ENCODE data around the gene TSC22D4. TPM values are rescaled to one million over a fixed set of nuclear protein-coding genes. Genes with fewer than 3 reads are reported as not detected.

Gene TSC22D4
- total RNA-seq, 1 donor from 2014 or later = 68.7 TPM

GRCh38 chr7:100483722-100484672 lies 5.0 kb upstream of the TSC22D4 start, which contains the start of gene NYAP1:
Gene NYAP1, plus strand, starts transcription at chr7:100483927. Its CDS starts 1,385 bp downstream, at chr7:100485312.
- Mint-ChIP-seq H3K9me3 (no peaks in the 10 kb centered on the region), H3K4me1 (peaks cover 12% of the 10 kb centered on the region), H3K27me3 (peaks cover 5% of the 10 kb centered on the region), H3K4me3 (peak within 1 kb of the TSS; percentile 76), H3K36me3 (ENCODE audit: low read depth) (peaks cover under 1% of the 10 kb centered on the region), H3K27ac (no peak within 1 kb of the TSS)
- DNase-seq = no peak
- CTCF ChIA-PET = interaction anchor here (1.0 to 1.8 kb wide), 3 partner anchors 10 to 76 kb away, joined by 3 to 8 read pairs (median 4); no protein-coding TSS in a partner anchor
- POLR2A ChIA-PET = interaction anchor here (0.5 to 0.6 kb wide), 3 partner anchors 10 to 178 kb away, joined by 3 to 5 read pairs (median 3); no protein-coding TSS in a partner anchor
- no peak for TF ChIP-seq CTCF (IDR thresholded peaks at IDR 0.05)
- ATAC-seq (ENCODE audit: low read depth) = peak; percentile 18
- intact Hi-C loops (cut with micrococcal nuclease) = loop anchor here (1.0 kb wide), 2 partner anchors 15 to 75 kb away; no protein-coding TSS in a partner anchor

- Mint-ChIP-seq H3K4me3 (peak overlapping the region; percentile 76), H3K27ac (no peak overlapping the region), H3K4me1 (peaks cover 12% of the 10 kb centered on the region), H3K36me3 (ENCODE audit: low read depth) (peaks cover 3% of the 10 kb centered on the region), H3K27me3 (peaks cover 3% of the 10 kb centered on the region), H3K9me3 (no peaks in the 10 kb centered on the region)
- peak; percentile 90 for DNase-seq
- no peak for TF ChIP-seq CTCF (IDR thresholded peaks at IDR 0.05)
- POLR2A ChIA-PET = interaction anchor here (0.5 to 0.6 kb wide), 3 partner anchors 9 to 109 kb away, joined by 3 to 11 read pairs (median 3); no protein-coding TSS in a partner anchor
- intact Hi-C loops (cut with micrococcal nuclease) = loop anchor here (1.0 kb wide), 2 partner anchors 14 to 76 kb away; no protein-coding TSS in a partner anchor
- peak; percentile 70 for ATAC-seq (ENCODE audit: low read depth)
- CTCF ChIA-PET = interaction anchor here (1.0 to 1.9 kb wide), 8 partner anchors 11 to 103 kb away, joined by 3 to 19 read pairs (median 6); partner anchors contain the start of genes FBXO24 and LRCH4
These were observed 4.2 kb upstream of the TSC22D4 start for GRCh38 chr7:100483090-100483721.

- peaks cover 5% of the 10 kb centered on the region for H3K36me3 Mint-ChIP-seq (ENCODE audit: low read depth)
- ChIA-PET CTCF (interaction anchor here (0.6 to 1.9 kb wide), 10 partner anchors 9 to 103 kb away, joined by 3 to 19 read pairs (median 4); partner anchors contain the start of genes FBXO24 and LRCH4), POLR2A (interaction anchor here (0.5 to 0.6 kb wide), 2 partner anchors 72 to 109 kb away, joined by 3 to 11 read pairs; no protein-coding TSS in a partner anchor)
- TF ChIP-seq CTCF (IDR thresholded peaks at IDR 0.05) = no peak
- peaks cover 3% of the 10 kb centered on the region for H3K27me3 Mint-ChIP-seq
- ATAC-seq (ENCODE audit: low read depth) (no peak), DNase-seq (no peak)
- intact Hi-C loops (cut with micrococcal nuclease) = loop anchor here (1.0 kb wide), 2 partner anchors 13 to 77 kb away; no protein-coding TSS in a partner anchor
- H3K9me3 Mint-ChIP-seq = no peaks in the 10 kb centered on the region
- H3K27ac Mint-ChIP-seq = no peak overlapping the region
- H3K4me3 Mint-ChIP-seq = peak overlapping the region; percentile 76
- H3K4me1 Mint-ChIP-seq = peaks cover 12% of the 10 kb centered on the region
These were observed 3.7 kb upstream of the TSC22D4 start for GRCh38 chr7:100482728-100483089.

DNA sequence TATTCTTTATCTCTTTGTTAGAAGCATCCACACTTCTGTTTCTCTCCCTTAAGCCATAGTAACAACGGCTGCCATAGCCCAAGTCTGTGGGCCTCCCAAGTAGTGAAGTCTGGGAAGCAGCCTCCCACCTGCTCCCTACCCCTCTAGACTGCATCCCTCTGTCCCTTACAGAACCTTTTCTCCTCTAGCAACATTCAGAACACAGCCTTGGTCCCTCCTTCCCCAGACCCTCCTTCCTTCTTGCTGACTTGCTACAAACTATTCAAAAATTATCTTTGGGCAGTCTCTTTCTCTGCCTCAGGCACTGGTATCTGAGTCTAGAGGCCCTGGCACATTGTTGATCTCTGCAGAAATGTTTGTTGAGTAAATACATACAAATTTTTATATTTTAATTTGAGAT lies 2.5 kb upstream of the TSC22D4 start:
- no peak for TF ChIP-seq CTCF (IDR thresholded peaks at IDR 0.05)
- peak overlapping the region; percentile 48 for H3K4me3 Mint-ChIP-seq
- CTCF ChIA-PET = interaction anchor here (1.2 to 1.9 kb wide), 3 partner anchors 11 to 78 kb away, joined by 3 to 19 read pairs (median 9); no protein-coding TSS in a partner anchor
- intact Hi-C loops (cut with micrococcal nuclease) = no loop called here
- no peak overlapping the region for H3K27ac Mint-ChIP-seq
- POLR2A ChIA-PET = interaction anchor here (0.6 kb wide), 2 partner anchors 21 to 344 kb away, joined by 4 to 7 read pairs; no protein-coding TSS in a partner anchor
- ATAC-seq (ENCODE audit: low read depth) (no peak), DNase-seq (no peak)
- H3K36me3 Mint-ChIP-seq (ENCODE audit: low read depth) = peaks cover 7% of the 10 kb centered on the region
- peaks cover 3% of the 10 kb centered on the region for H3K27me3 Mint-ChIP-seq
- peaks cover 20% of the 10 kb centered on the region for H3K4me1 Mint-ChIP-seq
- H3K9me3 Mint-ChIP-seq = no peaks in the 10 kb centered on the region

Data from activated B cell treated with CpG ODN at 0.5 μM for 24 hours (primary cell).